Mucosa of stomach (tissue), 1 donor: Measurements from ENCODE around the gene UBE2E2.

Source experiments
- H3K27me3 ChIP-seq: one replicate; pipeline ENCODE4 v1.7.0; 2013; ENCODE audit warnings: mild to moderate bottlenecking, low read length; ENCODE audit not compliant: control insufficient read depth, insufficient read depth
- H3K36me3 ChIP-seq: one replicate; pipeline ENCODE4 v1.7.0; 2013; ENCODE audit warnings: low read length; ENCODE audit not compliant: control insufficient read depth, insufficient read depth
- H3K4me1 ChIP-seq: one replicate; pipeline ENCODE4 v1.7.0; 2013; ENCODE audit warnings: mild to moderate bottlenecking, low read length; ENCODE audit not compliant: control insufficient read depth, insufficient read depth
- H3K4me3 ChIP-seq: one replicate; pipeline ENCODE4 v1.7.0; 2013; ENCODE audit warnings: low read length
- H3K9ac ChIP-seq: one replicate; pipeline ENCODE4 v1.7.0; 2013; ENCODE audit warnings: mild to moderate bottlenecking, low read length, moderate library complexity
- H3K9me3 ChIP-seq: one replicate; pipeline ENCODE4 v1.7.0; 2013; ENCODE audit warnings: mild to moderate bottlenecking, low read length, moderate library complexity; ENCODE audit not compliant: control insufficient read depth
- donor health status: Pancreatic carcinoma.

The UBE2E2 gene

GRCh38 chr3:23221136-23221535, 18.0 kb downstream of the UBE2E2 start:
- Histone ChIP-seq H3K4me1 (peaks cover 10% of the 10 kb centered on the region), H3K9me3 (no peaks in the 10 kb centered on the region), H3K4me3 (no peak overlapping the region), H3K36me3 (no peaks in the 10 kb centered on the region), H3K27me3 (no peaks in the 10 kb centered on the region), H3K9ac (no peak overlapping the region)

GRCh38 chr3:23232016-23232415, 28.9 kb downstream of the UBE2E2 start:
- Histone ChIP-seq H3K9me3 (no peaks in the 10 kb centered on the region), H3K9ac (no peak overlapping the region), H3K4me3 (no peak overlapping the region), H3K27me3 (no peaks in the 10 kb centered on the region), H3K4me1 (no peaks in the 10 kb centered on the region), H3K36me3 (no peaks in the 10 kb centered on the region)

GRCh38 chr3:23232854-23233253, 29.7 kb downstream of the UBE2E2 start:
- Histone ChIP-seq H3K27me3 (no peaks in the 10 kb centered on the region), H3K4me3 (no peak overlapping the region), H3K36me3 (no peaks in the 10 kb centered on the region), H3K9me3 (no peaks in the 10 kb centered on the region), H3K4me1 (no peaks in the 10 kb centered on the region), H3K9ac (no peak overlapping the region)

GRCh38 chr3:23235264-23235663, 32.1 kb downstream of the UBE2E2 start:
- H3K36me3 ChIP-seq: no peaks in the 10 kb centered on the region
- H3K9ac ChIP-seq: no peak overlapping the region
- H3K9me3 ChIP-seq: no peaks in the 10 kb centered on the region
- H3K4me1 ChIP-seq: no peaks in the 10 kb centered on the region
- H3K4me3 ChIP-seq: no peak overlapping the region
- H3K27me3 ChIP-seq: no peaks in the 10 kb centered on the region

GRCh38 chr3:23236890-23237289, 33.8 kb downstream of the UBE2E2 start:
- no peak overlapping the region for H3K4me3 ChIP-seq
- no peaks in the 10 kb centered on the region for H3K36me3 ChIP-seq
- no peaks in the 10 kb centered on the region for H3K27me3 ChIP-seq
- H3K9me3 ChIP-seq: no peaks in the 10 kb centered on the region
- H3K4me1 ChIP-seq: no peaks in the 10 kb centered on the region
- no peak overlapping the region for H3K9ac ChIP-seq

GRCh38 chr3:23238156-23238555, 35.0 kb downstream of the UBE2E2 start:
- H3K9ac ChIP-seq: no peak overlapping the region
- H3K27me3 ChIP-seq: no peaks in the 10 kb centered on the region
- H3K9me3 ChIP-seq: no peaks in the 10 kb centered on the region
- no peaks in the 10 kb centered on the region for H3K4me1 ChIP-seq
- H3K4me3 ChIP-seq: no peak overlapping the region
- H3K36me3 ChIP-seq: no peaks in the 10 kb centered on the region

GRCh38 chr3:23238578-23238977, 35.5 kb downstream of the UBE2E2 start:
- H3K4me3 ChIP-seq: no peak overlapping the region
- no peaks in the 10 kb centered on the region for H3K4me1 ChIP-seq
- H3K9me3 ChIP-seq: no peaks in the 10 kb centered on the region
- H3K36me3 ChIP-seq: no peaks in the 10 kb centered on the region
- no peak overlapping the region for H3K9ac ChIP-seq
- H3K27me3 ChIP-seq: no peaks in the 10 kb centered on the region

GRCh38 chr3:23239211-23240068, 36.3 kb downstream of the UBE2E2 start:
- Histone ChIP-seq H3K36me3 (no peaks in the 10 kb centered on the region), H3K9me3 (no peaks in the 10 kb centered on the region), H3K27me3 (no peaks in the 10 kb centered on the region), H3K9ac (no peak overlapping the region), H3K4me3 (no peak overlapping the region), H3K4me1 (no peaks in the 10 kb centered on the region)

GRCh38 chr3:23240171-23240785, 37.2 kb downstream of the UBE2E2 start:
- Histone ChIP-seq H3K9ac (no peak overlapping the region), H3K9me3 (no peaks in the 10 kb centered on the region), H3K4me3 (no peak overlapping the region), H3K27me3 (no peaks in the 10 kb centered on the region), H3K4me1 (no peaks in the 10 kb centered on the region), H3K36me3 (no peaks in the 10 kb centered on the region)

- Histone ChIP-seq H3K27me3 (no peaks in the 10 kb centered on the region), H3K36me3 (no peaks in the 10 kb centered on the region), H3K4me1 (no peaks in the 10 kb centered on the region), H3K4me3 (no peak overlapping the region), H3K9ac (no peak overlapping the region), H3K9me3 (no peaks in the 10 kb centered on the region)
Measured at GRCh38 chr3:23241256-23241655, 38.1 kb downstream of the UBE2E2 start.

- Histone ChIP-seq H3K9ac (no peak overlapping the region), H3K4me1 (no peaks in the 10 kb centered on the region), H3K4me3 (no peak overlapping the region), H3K36me3 (no peaks in the 10 kb centered on the region), H3K9me3 (no peaks in the 10 kb centered on the region), H3K27me3 (no peaks in the 10 kb centered on the region)
Measured at GRCh38 chr3:23242106-23242505, 39.0 kb downstream of the UBE2E2 start.

GRCh38 chr3:23244324-23245041, 41.4 kb downstream of the UBE2E2 start:
- H3K4me3 ChIP-seq: no peak overlapping the region
- H3K9me3 ChIP-seq: no peaks in the 10 kb centered on the region
- no peaks in the 10 kb centered on the region for H3K4me1 ChIP-seq
- no peak overlapping the region for H3K9ac ChIP-seq
- H3K27me3 ChIP-seq: no peaks in the 10 kb centered on the region
- no peaks in the 10 kb centered on the region for H3K36me3 ChIP-seq
